ENCODE data around the gene IQGAP3. TPM values are rescaled to one million over a fixed set of nuclear protein-coding genes. Genes with fewer than 3 reads are reported as not detected.

Gene IQGAP3
- total RNA-seq, 1 donor from 2014 or later = 1.5 TPM

DNA sequence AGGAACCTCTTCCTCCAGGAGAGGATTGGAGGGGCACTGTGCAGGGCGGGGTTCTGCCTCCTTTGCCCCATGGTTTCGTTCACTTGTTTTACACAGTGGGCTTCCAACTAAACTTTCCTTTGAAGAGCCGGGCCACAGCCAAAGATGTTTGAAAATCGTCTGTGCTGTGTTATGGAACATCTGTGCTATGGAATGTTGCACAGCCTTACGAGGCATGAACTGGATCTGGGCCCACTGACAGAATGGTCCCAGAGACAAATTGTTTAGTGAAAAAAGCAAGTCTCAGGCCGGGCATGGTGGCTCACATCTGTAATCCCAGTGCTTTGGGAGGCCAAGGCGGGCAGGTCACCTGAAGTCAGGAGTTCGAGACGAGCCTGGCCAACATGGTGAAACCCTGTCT lies 59.2 kb downstream of the IQGAP3 start:
- no peak for DNase-seq (ENCODE audit: low read depth)

- DNase-seq (ENCODE audit: low read depth) = no peak
Observed at GRCh38 chr1:156511644-156512043, 60.7 kb downstream of the IQGAP3 start.

DNA sequence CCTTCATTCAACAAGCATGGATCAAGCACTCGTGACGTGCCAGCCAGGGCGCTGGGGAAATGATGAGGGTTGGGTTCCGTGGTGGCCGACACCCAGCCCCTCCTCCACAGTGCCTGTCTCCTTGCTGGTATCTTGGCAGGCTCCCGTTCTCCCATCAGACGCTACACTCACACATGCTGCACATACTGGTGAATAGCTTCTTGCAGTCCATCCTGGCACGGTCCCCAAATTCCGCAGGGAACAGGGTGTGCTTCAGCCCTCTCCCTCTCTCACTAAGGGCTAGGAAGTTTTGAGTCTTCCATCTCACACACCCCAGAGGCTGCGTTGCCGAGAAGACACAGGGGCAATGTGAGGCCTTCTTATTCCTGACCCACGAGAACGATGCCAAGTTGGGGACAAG lies 61.7 kb downstream of the IQGAP3 start:
- no peak for DNase-seq (ENCODE audit: low read depth)

DNA sequence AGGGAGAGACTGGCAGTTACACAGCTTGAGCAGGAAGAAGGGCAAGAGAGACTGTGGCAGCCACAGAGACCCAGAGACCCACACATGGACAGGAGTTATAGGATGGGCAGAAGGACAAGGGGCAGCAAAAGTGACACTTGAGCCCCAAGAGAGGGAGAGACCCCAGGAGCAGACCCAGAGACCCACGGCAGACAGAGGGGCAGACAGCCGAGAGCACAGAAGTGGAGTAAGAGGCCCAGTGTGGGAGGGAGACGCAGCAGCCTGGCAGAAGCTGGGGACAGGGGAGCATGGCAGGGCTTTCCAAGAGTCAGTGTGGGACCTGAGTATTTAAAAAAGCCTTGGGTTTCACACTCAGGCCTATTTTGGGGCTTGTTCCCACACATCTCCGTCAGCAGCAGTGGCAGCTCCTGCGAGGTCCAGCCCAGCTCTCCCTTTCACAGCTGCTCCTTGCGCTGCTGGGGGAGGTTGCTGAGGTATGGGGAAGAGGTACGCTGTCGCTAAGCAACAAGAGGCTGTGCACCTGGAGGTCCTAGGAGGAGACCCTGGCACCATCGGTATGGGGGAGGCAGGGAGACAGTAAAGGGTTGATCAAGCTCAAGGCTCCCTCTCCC lies 62.8 kb downstream of the IQGAP3 start:
- no peak for DNase-seq (ENCODE audit: low read depth)

DNA sequence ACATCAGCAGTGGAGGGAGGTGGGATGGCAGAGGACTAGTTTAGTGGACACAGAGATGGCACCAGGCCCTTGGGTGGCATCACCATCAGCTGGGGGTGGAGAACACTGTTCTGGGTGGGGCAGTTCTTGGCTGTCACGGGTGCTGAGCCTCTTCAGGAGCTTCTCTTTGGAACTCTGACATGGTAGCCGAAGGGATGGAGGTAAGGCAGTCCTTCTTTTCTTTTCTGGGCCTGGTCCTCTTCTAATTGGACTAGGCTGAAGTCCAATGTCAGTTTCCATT lies 63.5 kb downstream of the IQGAP3 start:
- no peak for DNase-seq (ENCODE audit: low read depth)

DNA sequence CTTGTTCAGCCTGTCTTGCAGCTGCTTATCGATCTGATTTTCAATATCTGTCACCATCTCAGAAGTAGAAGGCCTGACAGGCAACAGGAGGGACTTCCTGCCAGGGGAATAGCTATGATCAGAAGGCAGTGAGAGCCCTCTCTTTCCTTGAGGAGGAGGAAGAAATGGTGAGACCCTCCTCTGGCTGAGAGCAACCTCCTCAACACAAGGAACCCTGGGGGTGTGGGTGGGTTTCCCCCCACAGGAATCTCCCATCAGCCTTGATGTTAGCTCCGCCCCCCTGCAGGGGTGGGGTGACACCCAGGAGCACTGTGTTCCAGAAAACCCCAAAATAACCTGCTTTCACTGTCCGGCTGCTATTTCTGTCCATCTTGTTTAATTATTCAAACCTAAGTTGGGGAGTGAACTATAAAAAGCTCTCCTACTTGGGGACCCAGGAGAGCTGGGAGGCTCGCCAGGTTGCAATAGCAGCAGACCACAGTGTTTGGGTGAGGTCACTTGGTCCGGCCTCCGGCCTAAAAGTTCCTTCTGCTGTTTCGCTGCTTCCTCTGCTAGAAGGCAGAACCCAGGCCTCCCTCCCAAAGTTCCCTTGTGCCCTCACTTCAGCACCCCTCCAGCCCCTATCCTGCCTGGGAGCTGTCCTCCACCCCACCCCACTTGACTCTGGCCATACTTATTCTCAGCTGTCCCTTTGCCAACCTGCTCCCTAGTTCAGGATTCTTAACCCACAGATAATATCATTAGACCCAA lies 64.0 kb downstream of the IQGAP3 start:
- no peak for DNase-seq (ENCODE audit: low read depth)

DNA sequence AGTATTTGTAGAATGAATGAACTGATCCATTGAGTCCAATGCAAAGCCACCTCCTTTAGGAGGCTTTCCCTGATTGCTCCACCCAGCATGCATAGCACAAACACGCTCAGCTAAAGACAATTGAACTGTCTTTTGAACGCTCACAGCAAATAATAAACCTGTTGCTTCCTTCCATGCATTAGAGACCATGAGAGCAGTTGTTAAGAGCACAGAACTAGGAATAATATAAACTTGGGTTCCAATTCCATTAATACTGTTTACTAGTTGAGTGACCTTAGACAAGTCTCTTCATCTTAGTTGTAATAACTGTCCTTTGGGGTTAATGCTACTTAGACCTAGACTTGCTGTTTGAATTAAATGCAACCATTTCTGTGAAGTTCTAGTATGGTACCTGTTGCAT lies 65.9 kb downstream of the IQGAP3 start:
- DNase-seq (ENCODE audit: low read depth) = no peak

- DNase-seq (ENCODE audit: low read depth) = no peak
Observed at GRCh38 chr1:156505679-156506298, 66.6 kb downstream of the IQGAP3 start.

GRCh38 chr1:156504821-156505678 lies 67.3 kb downstream of the IQGAP3 start:
- DNase-seq (ENCODE audit: low read depth) = peak; percentile 96

DNA sequence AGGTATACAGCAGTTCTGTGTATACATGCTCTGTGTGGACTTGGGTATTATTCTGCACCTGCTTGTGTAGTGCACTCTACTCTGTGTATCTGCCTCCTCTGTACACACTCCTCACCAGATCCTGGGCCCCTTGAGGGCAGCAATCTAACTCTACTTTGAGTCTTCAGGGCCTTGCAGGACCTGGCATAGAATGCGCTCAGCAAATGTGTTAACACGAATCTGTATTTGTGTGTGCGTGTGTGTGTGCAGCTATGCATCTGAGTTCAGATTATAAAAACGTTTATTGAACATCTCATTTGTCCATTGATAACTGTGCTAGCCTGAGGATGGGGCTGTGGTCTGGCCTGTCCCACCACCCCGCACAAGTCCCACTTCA lies 67.9 kb downstream of the IQGAP3 start:
- DNase-seq (ENCODE audit: low read depth) = no peak

GRCh38 chr1:156503698-156504437 lies 68.5 kb downstream of the IQGAP3 start:
- DNase-seq (ENCODE audit: low read depth) = no peak

DNA sequence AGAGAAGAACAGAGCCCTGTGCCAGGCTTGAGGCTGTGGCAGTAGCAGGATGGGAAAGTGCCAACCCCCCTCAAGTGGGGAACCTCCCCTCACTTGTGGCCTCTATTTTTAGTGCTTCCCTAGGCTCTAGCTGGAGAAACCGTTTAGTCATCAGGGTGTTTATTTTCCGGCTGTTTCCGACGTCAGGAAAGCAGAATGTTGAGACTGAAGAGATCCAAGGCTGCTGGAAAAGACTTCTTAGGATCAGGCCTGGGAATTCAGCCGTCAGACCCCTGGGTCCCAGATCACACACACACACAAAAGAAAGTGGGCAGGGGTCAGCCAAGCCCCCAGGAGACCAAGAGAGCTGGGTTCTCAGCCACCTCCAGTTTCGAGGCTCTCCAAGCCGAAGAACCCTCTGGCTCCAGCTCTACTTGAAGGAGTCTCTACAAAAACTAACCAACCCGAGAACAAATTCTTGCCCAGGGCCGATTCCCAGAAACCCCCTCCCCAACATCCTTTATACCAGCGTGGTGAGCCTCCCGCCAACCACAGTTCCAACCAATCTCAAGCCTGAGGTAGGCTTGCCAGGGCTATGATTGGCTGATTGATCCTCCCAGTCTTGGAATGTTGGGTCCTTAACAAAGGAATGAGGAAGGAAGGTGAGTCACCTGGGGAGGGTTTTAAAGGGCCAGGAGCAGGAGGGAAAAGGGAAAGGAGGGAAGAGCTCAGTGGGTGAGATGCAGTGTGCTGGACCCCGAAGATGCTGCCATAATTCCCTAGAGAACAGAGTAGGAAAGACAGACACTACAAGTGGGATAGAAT lies 69.3 kb downstream of the IQGAP3 start:
- peak; percentile 97 for DNase-seq (ENCODE audit: low read depth)

DNA sequence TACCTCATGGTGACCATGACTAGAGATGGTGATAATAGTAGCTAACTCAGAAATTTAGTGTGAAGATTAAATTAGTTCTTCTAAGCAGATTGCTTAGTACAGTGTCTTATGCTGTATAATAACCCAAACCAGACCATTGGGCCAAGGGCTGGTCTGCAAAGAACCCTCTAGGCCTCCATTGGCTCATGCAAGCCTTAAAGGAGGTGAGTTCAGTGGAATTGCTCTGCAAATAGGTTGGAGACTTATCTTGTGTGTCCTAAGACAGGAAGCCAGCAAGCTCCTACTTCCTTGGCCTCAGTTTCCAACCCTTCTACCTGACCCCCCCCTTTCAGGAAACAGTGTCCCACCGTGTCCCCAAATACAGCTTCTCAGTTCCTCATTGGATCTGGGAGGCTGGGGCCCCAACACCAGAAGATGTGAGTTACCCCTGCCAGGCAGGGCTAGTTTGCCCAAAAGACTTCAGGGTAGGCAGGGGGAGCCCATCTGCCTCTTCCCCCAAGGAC lies 69.9 kb downstream of the IQGAP3 start:
- no peak for DNase-seq (ENCODE audit: low read depth)

DNA sequence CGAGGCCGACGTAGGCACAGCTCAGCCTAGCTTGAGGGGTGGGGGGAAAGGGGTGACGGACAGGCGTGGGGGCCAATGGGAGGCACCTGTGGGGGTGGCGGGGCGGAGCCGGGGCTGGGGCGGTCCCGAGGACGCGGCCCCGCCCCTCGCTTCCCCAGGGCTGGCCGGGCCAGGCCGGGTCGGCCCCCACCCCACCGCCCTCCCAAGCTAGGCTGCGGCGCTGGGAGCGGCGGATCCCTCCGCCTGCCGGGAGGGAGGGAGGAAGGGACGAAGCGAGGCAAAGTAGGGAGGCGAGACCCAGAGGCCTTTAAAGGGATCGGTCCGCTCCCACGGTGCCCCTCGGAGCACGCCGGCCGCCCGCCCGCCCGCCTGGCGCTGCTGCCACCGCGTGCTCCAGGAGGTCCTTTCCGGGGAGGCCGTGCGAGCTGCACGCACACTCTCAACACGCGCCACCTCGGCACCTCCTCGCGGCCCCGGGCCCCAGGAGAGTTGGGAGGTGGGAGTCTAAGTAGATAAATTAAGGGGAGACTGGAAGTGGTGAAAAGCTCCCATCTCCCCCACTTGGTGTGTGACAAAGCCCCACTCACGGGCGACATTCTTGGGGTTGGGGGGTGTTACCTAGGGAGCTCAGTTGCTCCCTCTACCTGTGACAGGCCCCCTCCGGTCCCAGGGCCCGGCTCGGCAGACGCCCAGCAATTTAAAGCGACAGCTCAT lies 71.4 kb downstream of the IQGAP3 start:
- DNase-seq (ENCODE audit: low read depth) = peak; percentile 82

DNA sequence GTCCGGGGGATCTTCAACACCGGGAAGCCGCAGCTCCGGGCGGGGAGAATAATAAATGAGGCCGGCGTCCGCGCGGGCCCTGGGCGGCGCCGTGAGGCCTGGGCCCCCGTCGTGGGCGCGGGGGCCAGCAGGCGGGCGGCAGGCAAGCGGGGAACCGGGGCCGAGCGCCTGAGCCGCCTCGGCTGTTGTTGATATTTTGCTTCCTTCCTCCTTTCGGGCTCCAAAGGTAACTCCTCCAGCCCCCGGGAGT lies 71.9 kb downstream of the IQGAP3 start, which contains the start of gene MEF2D:
TSS of gene MEF2D (minus strand) at position 233 of the 250 bp plus-strand sequence. CDS start 17,483 bp downstream, outside the sequence.
- DNase-seq (ENCODE audit: low read depth) = no peak

DNA sequence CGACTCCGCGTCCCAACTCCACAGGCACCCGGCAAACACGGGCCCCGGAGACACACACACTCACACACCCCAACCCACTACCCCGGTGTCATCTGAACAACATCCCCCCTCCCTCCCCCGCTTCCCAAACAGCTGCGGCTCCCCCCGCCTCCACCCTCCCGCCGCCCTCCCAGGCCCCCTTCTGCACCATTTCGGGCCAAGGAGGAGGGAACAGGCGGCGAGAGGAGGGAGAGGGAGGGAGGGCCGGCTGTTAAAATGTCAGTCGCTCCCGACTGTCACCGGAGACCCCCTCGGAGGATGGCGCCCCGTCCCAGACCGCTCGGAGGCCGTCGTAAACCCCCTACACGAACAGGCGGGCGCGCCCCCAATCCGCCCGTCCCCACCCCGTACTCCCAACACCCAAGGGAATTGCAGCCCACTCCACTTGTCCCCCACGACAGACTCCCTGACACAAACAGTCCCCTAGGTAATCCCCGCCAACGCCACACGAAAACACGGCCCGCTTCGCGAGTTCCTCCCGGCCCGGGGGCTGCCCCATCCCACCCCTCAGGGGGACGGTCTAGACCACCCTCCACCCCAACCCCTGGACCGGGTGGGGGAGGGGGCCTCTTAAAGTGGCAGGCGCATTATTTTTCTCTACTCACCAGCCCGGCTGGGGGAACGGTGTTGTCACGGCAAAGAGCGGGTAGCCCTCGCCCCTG lies 72.4 kb downstream of the IQGAP3 start:
- no peak for DNase-seq (ENCODE audit: low read depth)

DNA sequence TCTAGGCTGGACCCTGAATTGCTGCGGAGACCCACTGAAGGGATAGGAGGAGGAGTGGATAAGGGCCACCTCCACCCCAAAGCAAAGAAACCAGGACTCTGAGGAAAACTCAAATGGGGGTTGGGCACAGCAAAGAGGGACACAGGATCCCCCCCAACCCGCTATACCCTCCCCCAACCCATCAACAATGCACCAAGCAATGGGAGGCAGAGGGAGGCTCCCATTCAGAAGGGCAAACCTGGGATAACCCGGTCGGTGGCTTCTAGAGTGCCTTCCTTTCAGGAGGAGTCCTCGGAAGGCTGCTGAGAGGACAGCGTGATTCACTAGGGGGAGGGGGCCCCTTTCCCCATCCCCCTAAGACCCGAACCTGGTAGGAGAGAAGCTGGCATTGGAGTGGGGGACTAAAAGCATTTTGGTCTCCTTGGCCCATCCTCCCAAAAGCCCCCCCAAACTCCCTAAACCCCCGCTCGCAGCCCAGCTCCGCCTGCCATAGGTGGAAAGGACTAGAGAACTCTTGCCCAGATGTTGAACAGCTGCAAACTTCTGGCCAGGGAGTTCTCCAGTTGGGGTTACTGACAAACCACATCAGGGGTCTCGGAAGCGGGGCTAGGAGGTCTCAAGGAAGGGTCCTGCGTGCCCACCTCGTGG lies 73.0 kb downstream of the IQGAP3 start:
- no peak for DNase-seq (ENCODE audit: low read depth)

GRCh38 chr1:156498432-156499193 lies 73.8 kb downstream of the IQGAP3 start:
- DNase-seq (ENCODE audit: low read depth) = peak; percentile 44

Measured in renal cortical epithelial cell (primary cell).